ENCODE results near the gene POLRMT.

The POLRMT gene

DNA sequence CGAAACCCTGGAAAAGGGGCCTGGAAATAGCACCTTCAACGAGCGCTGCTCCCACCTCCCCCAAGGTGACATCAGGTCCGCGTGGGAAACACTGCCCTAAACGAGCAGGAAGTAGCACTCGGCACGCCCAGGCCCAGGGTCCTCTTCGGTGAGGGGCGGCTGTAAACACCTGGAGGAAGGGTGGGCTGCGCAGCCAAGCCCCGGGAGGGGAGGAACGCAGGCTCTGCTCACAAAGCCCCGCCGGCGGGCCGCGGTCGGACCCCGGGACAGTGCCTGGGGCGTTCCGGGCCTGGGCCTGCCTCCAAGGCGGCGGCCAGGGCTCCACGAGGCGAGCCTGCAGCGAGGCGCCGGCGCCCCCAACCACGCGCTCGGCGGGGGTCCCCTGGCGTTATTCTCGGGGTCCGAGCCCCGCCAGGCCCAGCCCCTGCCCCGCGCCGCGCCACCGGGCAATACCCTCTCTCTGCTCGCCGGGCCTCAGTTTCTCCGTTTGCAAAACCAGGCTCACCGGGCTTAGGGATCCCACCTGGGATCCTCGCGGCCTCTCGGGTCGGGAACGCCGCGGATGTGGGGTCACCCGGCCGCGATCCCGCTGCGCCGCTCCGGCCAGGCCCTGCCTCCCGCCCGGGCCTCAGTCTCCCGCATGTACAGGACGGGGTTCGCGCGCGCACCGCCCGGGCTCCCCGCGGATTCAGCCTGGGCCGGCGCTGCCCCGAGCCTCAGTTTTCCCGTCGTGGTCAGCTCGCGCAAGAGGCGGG lies 29.0 kb upstream of the POLRMT start:
- Histone ChIP-seq H3K4me3 (ENCODE audit: low read length) (peak overlapping the region; percentile 93), H3K36me3 (ENCODE audit: insufficient read depth, low read length) (0 out of 2 replicates have a peak, but pooled peaks cover 7% of the 10 kb centered on the region), H3K27me3 (ENCODE audit: insufficient read depth, low read length) (no peaks in the 10 kb centered on the region), H3K9me3 (ENCODE audit: insufficient read depth, low read depth, low read length) (no peaks in the 10 kb centered on the region), H3K27ac (ENCODE audit: low read depth, low read length) (peak overlapping the region; percentile 85), H3K9ac (ENCODE audit: low read depth, low read length) (peak overlapping the region; percentile 96), H3K4me1 (ENCODE audit: insufficient read depth, low read length) (peaks cover 3% of the 10 kb centered on the region; the same call in 1 of the 2 replicates)
- WGBS: under 1% methylated on average over 81 of the region's 81 CpGs

DNA sequence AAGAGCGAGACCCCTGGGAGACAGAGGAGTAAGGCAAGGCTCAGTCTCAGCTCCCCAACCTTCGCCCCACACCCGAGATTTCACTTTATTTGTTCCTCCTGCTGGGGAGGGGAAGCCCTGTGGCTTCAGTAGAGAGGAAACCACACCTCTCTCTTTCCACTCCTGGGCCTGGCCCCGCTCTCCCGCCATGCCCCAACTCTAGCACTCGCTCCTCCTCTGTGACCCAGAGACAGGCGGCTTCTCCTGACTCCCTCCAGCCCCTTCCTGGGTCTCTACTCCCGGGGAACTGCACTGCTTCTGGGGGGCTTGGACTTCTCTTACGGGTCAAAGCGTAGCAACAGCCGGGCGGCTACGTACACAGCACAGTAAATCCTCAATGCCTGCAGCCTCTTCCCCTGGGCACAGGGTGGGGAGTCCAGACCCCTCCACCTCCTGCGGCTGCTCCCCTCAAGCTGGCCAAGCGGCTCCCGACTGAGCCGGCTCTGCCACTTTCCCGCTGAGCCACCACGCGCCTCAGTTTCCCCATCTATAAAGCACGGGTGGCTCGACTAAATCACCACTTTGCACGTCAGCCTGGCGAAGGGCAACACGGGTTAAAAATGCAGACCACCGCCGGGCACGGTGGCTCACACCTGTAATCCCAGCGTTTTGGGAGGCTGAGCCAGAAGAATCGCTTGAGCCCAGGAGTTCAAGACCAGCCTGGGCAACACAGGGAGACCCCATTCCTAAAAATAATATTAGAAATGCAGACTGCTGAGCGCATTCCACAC lies 28.3 kb upstream of the POLRMT start:
- Histone ChIP-seq H3K4me3 (ENCODE audit: low read length) (peak overlapping the region; percentile 93), H3K9ac (ENCODE audit: low read depth, low read length) (peak overlapping the region; percentile 96), H3K27ac (ENCODE audit: low read depth, low read length) (peak overlapping the region; percentile 85), H3K36me3 (ENCODE audit: insufficient read depth, low read length) (0 out of 2 replicates have a peak, but pooled peaks cover 8% of the 10 kb centered on the region), H3K9me3 (ENCODE audit: insufficient read depth, low read depth, low read length) (no peaks in the 10 kb centered on the region), H3K4me1 (ENCODE audit: insufficient read depth, low read length) (peaks cover 3% of the 10 kb centered on the region; the same call in 1 of the 2 replicates), H3K27me3 (ENCODE audit: insufficient read depth, low read length) (no peaks in the 10 kb centered on the region)
- WGBS: 46% methylated on average over 31 of the region's 31 CpGs

DNA sequence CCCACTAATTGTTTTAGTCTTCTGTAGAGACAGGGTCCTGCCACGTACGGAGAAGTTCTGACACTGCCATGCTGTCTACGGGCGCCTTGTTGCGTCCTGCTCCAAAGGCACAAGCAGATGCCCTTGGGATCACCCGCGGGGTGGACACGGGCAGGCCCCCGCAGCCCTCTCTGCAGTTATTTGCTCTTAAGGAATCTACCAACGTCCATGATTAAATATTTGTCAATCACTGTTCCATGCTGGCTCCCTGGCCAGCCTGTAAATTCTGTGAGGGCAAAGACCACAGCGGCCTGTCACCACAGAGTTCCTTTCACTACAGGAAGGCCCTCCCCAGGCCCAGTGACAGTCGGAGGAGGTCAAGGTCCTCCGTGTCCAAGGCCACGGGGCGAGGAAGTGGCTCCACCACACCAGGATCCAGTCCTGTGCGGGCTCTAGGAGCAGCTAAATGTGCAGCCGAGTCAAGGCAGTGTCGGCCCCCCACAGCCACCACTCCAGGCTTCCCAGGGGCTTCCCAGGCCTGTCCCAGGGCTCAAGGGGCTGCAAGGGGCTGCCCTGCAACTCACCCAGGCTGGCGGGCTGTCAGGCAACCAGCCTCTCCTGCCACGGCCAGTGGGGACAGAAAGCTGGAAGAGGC lies 27.6 kb upstream of the POLRMT start:
- peaks cover 3% of the 10 kb centered on the region; the same call in 1 of the 2 replicates for H3K4me1 ChIP-seq (ENCODE audit: insufficient read depth, low read length)
- 88% methylated on average over 20 of the region's 20 CpGs for WGBS

DNA sequence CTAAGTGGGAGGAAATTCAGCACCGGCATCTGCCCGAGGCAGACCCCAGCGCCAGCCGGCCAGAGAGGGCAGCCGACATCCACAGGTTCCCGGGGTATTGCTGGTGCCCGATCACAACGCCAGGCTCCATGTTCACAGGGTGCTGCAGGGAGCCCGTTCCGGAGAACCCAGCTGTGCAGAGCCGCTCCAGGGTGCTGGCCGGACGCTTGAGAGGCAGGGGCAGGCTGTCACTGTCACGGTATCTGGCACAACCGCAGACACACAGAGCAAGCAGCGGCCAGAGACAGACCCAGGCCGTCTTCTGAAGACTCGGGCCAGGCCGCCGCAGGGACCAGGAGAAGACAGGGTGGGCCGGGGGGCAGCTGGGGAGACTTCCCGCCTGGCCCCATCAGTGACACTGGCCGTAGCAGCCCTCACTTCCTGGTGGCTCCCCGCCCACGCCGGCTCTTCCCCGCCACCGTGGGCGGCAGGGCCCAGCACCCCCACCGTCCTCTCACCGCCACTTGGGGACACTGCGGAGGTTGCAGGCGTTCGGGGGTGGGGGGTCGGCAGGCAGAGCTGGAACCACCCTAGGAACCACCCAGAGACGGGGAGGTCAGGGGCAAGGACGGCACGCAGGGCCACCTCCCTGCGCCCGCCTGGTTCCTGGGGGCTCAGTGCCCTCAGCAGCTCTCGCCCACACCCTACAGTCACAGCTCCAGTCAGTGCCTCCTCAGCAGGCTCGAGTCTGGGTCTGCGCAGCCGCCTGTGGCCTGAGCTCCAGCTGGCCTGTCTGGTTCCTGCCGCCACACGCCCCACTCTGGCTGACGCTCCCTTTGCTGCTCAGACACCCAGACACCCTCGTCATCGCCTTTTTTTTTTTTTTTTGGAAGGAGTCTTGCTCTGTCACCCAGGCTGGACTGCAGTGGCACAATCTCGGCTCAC lies 25.8 kb upstream of the POLRMT start:
- no peaks in the 10 kb centered on the region for H3K9me3 ChIP-seq (ENCODE audit: insufficient read depth, low read depth, low read length)
- peak overlapping the region; percentile 31; the same call in 1 of the 2 replicates for H3K9ac ChIP-seq (ENCODE audit: low read depth, low read length)
- 93% methylated on average over 50 of the region's 50 CpGs for WGBS
- H3K27ac ChIP-seq (ENCODE audit: low read depth, low read length): no peak overlapping the region
- H3K36me3 ChIP-seq (ENCODE audit: insufficient read depth, low read length): 0 out of 2 replicates have a peak, but pooled peaks cover 8% of the 10 kb centered on the region
- H3K27me3 ChIP-seq (ENCODE audit: insufficient read depth, low read length): no peaks in the 10 kb centered on the region
- H3K4me1 ChIP-seq (ENCODE audit: insufficient read depth, low read length): peaks cover 3% of the 10 kb centered on the region; the same call in 1 of the 2 replicates
- H3K4me3 ChIP-seq (ENCODE audit: low read length): no peak overlapping the region

More for the DNA sequence above, 27.6 kb upstream of the POLRMT start:
- H3K36me3 ChIP-seq (ENCODE audit: insufficient read depth, low read length): 0 out of 2 replicates have a peak, but pooled peaks cover 8% of the 10 kb centered on the region
- peak overlapping the region; percentile 49; the same call in 1 of the 2 replicates for H3K27ac ChIP-seq (ENCODE audit: low read depth, low read length)
- H3K27me3 ChIP-seq (ENCODE audit: insufficient read depth, low read length): no peaks in the 10 kb centered on the region
- H3K9me3 ChIP-seq (ENCODE audit: insufficient read depth, low read depth, low read length): no peaks in the 10 kb centered on the region
- H3K4me3 ChIP-seq (ENCODE audit: low read length): peak overlapping the region; percentile 93
- H3K9ac ChIP-seq (ENCODE audit: low read depth, low read length): peak overlapping the region; percentile 96

DNA sequence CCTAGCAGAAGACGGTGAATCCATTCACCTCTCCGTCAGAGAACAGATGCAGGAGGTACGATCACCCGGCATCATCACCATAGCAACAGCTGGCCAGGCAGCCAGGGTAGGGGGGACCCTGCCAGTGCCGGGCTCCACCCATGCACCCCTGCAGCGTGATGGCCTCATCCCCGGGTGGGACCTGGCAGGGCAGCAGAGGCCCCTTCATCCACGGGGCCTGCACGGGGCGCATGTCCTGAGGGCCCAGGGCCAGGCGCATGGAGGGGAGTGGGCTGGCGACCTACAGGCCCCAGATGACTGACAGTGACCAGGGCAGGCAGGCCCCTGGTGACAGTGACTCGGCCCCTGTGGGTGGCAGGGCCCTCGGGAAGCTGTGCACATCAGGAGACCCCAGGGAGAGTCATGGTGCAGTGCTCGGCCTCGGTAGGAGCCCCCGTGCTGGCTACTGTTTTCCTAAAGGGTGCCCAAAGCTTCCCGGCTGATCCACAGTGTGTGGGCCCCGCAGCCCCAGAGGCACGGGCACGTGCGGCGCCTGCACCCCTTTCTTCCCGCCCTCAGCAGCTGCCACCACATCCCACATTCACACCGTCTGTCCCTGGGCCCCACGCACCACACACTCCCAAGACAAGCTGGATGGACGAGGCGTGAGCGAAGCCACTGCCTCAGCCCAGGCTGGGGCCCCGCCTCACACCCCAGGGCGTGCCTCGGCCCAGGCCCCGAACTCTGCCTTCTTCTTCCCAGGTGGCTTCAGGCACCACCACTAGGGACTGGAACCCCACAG lies 24.9 kb upstream of the POLRMT start:
- Histone ChIP-seq H3K4me1 (ENCODE audit: insufficient read depth, low read length) (peaks cover 3% of the 10 kb centered on the region; the same call in 1 of the 2 replicates), H3K4me3 (ENCODE audit: low read length) (no peak overlapping the region), H3K9me3 (ENCODE audit: insufficient read depth, low read depth, low read length) (no peaks in the 10 kb centered on the region), H3K27ac (ENCODE audit: low read depth, low read length) (no peak overlapping the region), H3K36me3 (ENCODE audit: insufficient read depth, low read length) (peaks cover 17% of the 10 kb centered on the region), H3K27me3 (ENCODE audit: insufficient read depth, low read length) (no peaks in the 10 kb centered on the region), H3K9ac (ENCODE audit: low read depth, low read length) (no peak overlapping the region)
- 94% methylated on average over 33 of the region's 33 CpGs for WGBS

DNA sequence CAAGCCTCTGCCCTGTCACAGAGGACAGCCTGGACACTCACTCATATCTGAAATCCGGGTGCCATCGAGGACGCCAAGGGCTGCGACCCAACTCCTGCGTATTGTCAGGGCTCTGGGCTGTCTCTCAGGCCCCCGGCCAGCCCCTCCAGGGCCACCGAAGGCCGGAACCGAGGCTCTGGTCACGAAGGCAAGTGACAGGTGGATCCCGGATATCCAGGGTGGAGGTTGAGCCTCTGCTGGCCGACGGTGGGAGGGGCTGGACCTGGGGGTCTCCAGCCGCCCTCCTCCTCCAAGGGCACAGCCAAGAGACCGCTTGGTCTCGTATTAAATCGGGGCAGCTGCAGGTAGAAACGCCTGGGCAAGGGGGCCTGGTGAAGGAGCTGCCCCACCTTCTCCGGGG lies 24.3 kb upstream of the POLRMT start:
- WGBS: 92% methylated on average over 19 of the region's 19 CpGs

DNA sequence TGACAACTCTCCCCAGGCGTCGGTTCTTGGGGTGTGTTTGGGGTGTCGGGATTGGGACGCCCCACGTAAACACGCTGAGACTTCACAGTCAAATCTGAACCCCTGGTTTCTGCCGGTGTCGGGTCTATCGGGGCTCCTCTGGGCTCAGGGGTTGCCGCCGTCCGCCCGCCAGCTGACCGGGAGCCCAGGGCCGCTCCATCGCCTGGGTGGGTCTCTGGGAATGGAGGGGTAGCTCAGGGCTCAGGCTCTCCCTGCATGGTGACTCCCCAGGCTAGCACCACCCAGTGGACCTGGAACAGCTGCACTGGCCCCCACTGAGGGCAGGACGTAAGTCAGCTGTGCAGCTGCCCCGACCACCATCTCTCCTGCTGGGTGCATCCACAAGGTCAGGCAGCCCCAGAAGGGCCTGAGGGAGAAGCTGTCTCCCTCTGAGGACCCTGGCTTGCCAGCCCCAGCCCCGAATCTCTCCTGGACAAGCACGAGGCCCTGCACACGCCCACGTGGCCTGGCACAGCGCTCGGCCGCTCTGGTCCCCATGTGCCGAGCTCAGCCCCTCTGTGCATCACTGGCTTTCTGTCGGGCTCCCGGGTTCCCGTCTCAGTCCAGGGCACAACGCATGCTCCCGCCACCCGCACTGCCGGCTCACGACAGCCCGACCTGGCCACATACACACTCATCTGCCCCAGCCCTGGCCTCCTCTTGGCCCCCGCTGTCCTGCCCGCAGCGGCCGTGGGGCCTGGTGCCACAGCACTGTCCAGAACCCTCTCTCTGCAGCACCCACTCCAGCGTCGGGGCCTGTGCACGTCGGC lies 23.6 kb upstream of the POLRMT start:
- no peak overlapping the region for H3K4me3 ChIP-seq (ENCODE audit: low read length)
- 95% methylated on average over 43 of the region's 43 CpGs for WGBS
- no peaks in the 10 kb centered on the region for H3K9me3 ChIP-seq (ENCODE audit: insufficient read depth, low read depth, low read length)
- H3K9ac ChIP-seq (ENCODE audit: low read depth, low read length): peak overlapping the region; percentile 36; the same call in 1 of the 2 replicates
- no peaks in the 10 kb centered on the region for H3K27me3 ChIP-seq (ENCODE audit: insufficient read depth, low read length)
- H3K27ac ChIP-seq (ENCODE audit: low read depth, low read length): no peak overlapping the region
- peaks cover 29% of the 10 kb centered on the region for H3K36me3 ChIP-seq (ENCODE audit: insufficient read depth, low read length)
- peaks cover 1% of the 10 kb centered on the region; the same call in 1 of the 2 replicates for H3K4me1 ChIP-seq (ENCODE audit: insufficient read depth, low read length)

More for the DNA sequence above, 24.3 kb upstream of the POLRMT start:
- no peak overlapping the region for H3K27ac ChIP-seq (ENCODE audit: low read depth, low read length)
- no peaks in the 10 kb centered on the region for H3K27me3 ChIP-seq (ENCODE audit: insufficient read depth, low read length)
- H3K4me3 ChIP-seq (ENCODE audit: low read length): no peak overlapping the region
- peaks cover 22% of the 10 kb centered on the region for H3K36me3 ChIP-seq (ENCODE audit: insufficient read depth, low read length)
- H3K9ac ChIP-seq (ENCODE audit: low read depth, low read length): no peak overlapping the region
- no peaks in the 10 kb centered on the region for H3K9me3 ChIP-seq (ENCODE audit: insufficient read depth, low read depth, low read length)
- peaks cover 3% of the 10 kb centered on the region; the same call in 1 of the 2 replicates for H3K4me1 ChIP-seq (ENCODE audit: insufficient read depth, low read length)

DNA sequence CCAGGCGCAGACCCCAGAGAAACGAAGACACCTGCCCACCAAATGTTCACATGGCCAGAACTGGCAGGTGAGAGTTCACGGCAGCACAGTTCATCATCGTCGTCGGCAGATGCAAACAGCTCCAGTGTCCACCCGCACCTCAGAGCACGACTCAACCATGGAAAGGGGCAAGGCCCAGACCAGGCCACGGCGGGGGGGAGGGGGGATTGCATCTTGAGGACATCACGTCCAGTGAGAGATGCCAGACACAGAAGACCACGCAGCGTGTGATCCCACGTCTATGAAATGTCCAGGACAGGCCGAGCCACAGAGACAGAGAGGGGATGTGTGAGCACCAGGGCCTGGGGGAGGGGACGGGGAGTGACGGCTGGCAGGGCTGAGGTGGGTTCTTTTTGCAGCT lies 22.4 kb upstream of the POLRMT start:
- H3K36me3 ChIP-seq (ENCODE audit: insufficient read depth, low read length): peaks cover 40% of the 10 kb centered on the region
- no peak overlapping the region for H3K4me3 ChIP-seq (ENCODE audit: low read length)
- H3K9ac ChIP-seq (ENCODE audit: low read depth, low read length): no peak overlapping the region
- no peak overlapping the region for H3K27ac ChIP-seq (ENCODE audit: low read depth, low read length)
- no peaks in the 10 kb centered on the region for H3K4me1 ChIP-seq (ENCODE audit: insufficient read depth, low read length)
- H3K9me3 ChIP-seq (ENCODE audit: insufficient read depth, low read depth, low read length): no peaks in the 10 kb centered on the region
- WGBS: 96% methylated on average over 17 of the region's 17 CpGs
- H3K27me3 ChIP-seq (ENCODE audit: insufficient read depth, low read length): no peaks in the 10 kb centered on the region

DNA sequence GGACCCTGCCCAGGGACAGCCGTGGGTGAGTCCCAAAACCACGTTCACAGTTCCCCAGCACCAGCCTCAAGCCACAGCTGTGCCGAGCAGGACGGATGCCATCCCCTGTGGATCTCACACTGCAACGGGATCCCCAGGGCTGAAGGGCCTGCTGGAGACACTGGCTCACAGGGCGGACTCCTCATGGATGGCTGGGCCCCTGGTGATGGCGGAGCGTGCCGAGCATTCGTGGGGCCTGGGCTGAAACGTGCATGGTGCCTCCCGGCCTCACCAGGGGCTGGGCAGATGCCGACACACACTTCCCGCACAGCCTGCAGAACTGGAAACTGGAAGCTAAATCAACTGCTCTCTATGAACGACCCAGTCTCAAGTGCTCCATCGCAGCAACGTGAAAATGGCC lies 20.1 kb upstream of the POLRMT start:
- WGBS: 96% methylated on average over 17 of the region's 17 CpGs
- no peak overlapping the region for H3K27ac ChIP-seq (ENCODE audit: low read depth, low read length)
- no peaks in the 10 kb centered on the region for H3K27me3 ChIP-seq (ENCODE audit: insufficient read depth, low read length)
- H3K4me1 ChIP-seq (ENCODE audit: insufficient read depth, low read length): no peaks in the 10 kb centered on the region
- no peak overlapping the region for H3K9ac ChIP-seq (ENCODE audit: low read depth, low read length)
- peaks cover 51% of the 10 kb centered on the region for H3K36me3 ChIP-seq (ENCODE audit: insufficient read depth, low read length)
- no peak overlapping the region for H3K4me3 ChIP-seq (ENCODE audit: low read length)
- H3K9me3 ChIP-seq (ENCODE audit: insufficient read depth, low read depth, low read length): no peaks in the 10 kb centered on the region

Measured in HUES64 (cell line).